Measurements from ENCODE around the gene MUCL3.
"Not testable (repeated sequence)": the region's sequence is repeated elsewhere in the genome, so short reads cannot be mapped to it uniquely, and the experiment has no call there.

The MUCL3 gene

GRCh38 chr6:30914076-30914853, 26.5 kb upstream of the MUCL3 start, which contains the start of gene VARS2:
Gene VARS2, plus strand, starts transcription at chr6:30914238. Its CDS starts 599 bp downstream, at chr6:30914837.
- DNase-seq = peak; percentile 90 to 92

DNA sequence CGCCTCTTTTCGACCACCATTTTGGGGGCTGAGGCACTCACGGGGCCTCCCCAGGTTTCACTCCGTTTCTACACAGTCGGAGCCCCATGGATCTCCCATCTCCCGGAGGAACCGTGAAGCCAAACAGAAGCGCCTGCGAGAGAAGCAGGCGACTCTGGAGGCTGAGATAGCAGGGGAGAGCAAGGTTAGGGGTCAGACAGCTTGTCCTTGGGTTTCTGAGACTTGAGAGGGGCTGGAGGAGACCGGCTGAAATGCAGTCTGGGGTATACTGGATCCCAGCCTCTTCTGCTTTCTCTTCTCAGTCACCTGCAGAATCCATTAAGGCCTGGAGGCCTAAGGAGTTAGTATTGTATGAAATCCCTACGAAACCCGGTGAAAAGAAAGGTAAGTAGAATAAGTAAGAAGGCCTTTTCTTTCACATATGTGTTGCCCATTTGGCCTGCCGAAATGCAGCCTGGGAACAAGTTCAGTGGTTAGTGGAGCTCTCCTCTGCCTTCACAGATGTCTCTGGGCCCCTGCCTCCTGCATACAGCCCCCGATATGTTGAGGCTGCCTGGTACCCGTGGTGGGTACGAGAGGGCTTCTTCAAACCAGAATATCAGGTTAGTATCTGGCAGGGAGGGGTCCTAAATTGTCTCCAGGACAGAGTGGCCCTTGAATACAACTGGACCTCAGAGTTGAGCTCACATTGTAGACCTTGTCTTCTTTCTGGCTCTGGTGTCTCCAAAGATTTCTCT, 25.8 kb upstream of the MUCL3 start:
- no peak for DNase-seq

DNA sequence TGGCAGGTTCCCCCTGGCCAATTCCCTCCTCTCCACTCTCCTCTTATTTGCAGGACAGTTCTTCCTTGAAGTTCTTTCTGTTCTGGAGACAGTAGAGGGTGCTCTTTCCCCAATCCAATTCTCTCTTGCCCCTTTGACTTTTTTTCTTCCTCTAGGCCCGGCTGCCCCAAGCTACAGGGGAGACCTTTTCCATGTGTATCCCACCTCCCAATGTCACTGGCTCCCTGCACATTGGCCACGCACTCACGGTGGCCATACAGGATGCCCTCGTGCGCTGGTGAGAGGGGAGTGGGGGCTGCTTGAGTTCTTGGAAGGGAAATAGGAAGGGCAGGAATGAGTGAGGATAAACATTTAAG, 25.2 kb upstream of the MUCL3 start:
- DNase-seq = peak in 1 of 2 donors; percentile 45

- no peak for DNase-seq
These were observed 23.7 kb upstream of the MUCL3 start for GRCh38 chr6:30917041-30917440.

DNA sequence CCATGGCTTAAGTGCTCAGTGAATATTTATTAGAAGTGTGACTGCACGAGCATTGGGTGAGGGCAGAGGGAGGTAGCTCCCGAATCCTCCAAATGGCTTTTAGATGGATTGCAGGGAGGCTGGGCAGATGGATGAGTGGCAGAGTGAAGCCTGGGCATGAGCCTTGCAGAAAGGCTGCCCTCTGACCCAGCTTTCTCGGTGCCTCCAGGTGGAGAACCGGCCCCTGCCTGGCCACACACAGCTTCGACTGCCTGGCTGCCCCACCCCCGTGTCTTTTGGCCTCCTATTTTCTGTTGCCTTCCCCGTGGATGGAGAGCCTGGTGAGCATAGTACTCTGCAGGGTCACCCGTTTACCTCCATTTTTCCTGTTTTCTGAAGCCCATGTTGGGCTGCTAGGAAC, 23.3 kb upstream of the MUCL3 start:
- no peak for DNase-seq

DNA sequence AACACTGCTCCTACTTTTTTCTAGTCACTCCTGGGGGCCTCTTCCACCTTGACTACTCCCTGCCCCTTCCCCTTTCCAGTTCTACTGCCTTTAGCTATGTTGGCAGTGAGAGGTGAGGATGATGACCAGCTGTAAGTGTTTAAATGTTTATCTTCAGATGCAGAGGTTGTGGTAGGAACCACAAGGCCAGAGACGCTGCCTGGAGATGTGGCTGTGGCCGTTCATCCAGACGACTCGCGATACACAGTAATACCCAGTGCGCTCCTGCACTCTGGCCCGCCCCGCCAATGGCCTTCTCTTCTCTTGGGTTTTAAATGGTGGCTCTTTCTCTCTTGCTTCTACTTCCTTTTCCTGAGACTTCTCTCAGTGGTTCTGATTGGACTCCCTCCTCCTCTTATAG, 22.1 kb upstream of the MUCL3 start:
- DNase-seq = no peak

GRCh38 chr6:30922447-30922852, 18.3 kb upstream of the MUCL3 start:
- no peak for DNase-seq

DNA sequence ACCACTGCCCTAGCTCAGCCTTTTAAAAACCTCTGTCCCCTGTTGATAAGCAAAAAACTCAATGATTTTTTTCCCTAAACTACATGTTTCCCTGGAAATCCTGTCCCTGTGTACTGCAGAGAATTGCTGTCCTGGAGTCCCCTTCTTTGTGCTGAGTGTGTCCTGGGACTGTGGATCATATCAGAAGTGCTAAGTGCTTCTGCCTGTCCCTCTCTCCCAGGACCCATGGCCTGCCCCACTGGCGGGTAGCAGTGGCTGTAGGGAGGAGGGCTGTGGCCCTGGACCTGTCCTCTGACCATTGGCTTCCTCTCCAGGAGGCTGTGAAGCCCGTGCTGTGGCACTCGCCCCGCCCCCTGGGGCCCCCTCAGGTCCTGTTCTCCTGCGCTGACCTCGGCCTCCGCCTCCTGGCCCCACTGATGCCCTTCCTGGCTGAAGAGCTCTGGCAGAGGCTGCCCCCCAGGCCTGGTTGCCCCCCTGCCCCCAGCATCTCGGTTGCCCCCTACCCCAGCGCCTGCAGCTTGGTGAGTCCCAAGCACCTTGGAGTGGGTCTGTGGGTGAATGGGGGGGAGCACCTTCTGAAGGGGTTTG, 16.6 kb upstream of the MUCL3 start:
- DNase-seq = not testable (repeated sequence)

- no peak for DNase-seq
These were observed 14.1 kb upstream of the MUCL3 start for GRCh38 chr6:30926644-30927043.

- DNase-seq = not testable (repeated sequence)
These were observed 13.7 kb upstream of the MUCL3 start for GRCh38 chr6:30927080-30927479.

DNA sequence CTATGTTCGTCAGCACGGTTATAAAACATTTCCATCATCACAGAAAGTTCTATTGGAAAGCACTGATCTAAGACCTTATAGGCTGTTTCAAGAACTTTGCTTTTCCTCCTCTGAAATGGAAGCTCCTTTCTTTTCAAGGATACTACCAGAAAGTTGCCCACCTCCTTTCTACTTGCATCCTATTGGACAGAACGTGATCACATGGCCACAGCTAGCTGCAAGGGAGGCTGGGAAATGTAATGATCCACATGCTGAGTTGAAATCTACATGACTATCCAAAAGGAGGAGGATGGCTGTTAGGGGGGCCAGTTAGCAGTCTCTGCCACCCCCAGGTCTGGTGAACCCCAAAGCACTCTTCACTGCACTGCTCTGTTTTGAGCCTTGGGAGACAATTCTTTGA, 12.1 kb upstream of the MUCL3 start:
- no peak for DNase-seq

GRCh38 chr6:30930506-30930905, 10.3 kb upstream of the MUCL3 start:
- no peak for DNase-seq

DNA sequence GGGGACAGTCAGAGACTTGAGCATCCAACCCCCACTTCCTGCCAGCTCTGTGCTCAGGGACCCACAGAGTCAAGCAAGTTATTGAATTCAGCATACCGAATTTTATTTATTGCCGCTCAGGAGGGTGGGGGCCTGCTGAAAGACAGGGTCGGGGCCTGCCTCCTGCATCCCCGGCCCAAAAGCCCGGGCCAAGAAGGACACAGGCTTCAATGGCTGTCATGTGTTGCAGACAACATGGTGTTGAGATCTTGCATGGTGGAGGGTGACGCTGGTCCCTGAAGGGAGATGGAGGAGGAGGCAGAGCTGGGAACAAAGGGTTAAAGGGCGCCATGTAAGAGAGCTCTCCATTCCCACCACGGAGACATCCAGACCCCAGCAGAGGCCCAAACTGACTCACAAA, 9.5 kb upstream of the MUCL3 start:
- DNase-seq = no peak

DNA sequence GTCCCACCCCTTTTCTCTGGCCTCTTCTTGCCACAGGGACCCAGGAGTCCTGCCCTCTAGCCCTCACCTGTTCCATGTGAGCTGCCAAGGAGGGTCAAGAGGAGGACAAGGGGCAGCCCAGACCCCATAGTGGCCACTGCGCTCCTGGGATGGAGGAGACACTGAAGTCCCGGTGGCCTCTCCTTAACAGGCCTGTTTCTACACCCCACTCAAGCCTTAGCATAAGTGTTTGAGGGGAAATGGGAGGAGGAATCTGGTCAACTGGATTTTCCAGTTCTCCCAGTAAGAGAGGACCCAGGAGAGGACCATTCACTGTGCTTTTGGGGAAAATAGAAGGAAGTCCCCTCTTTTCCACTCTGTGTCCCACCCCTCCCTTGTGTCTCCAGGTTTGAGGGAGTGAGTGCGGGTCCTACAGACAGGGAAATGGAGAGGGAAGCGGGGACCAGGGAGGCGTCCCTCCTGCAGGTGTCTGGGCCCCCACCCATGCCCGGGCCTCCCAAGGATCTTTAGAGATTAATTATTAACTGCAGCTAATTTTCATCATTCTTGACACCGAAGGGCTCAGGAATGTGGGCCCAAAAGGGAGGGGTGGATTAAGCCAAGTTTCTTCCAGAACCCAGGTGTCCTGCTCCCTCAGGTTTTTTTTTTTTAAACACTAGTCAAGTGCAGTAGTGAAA, 8.7 kb upstream of the MUCL3 start, which contains the start of gene SFTA2:
TSS of gene SFTA2 (minus strand) at position 202 of the 677 bp plus-strand sequence. CDS start at position 128, 74 bp downstream.
- no peak for DNase-seq

- DNase-seq = no peak
These were observed 8.0 kb upstream of the MUCL3 start for GRCh38 chr6:30932665-30933365.

DNA sequence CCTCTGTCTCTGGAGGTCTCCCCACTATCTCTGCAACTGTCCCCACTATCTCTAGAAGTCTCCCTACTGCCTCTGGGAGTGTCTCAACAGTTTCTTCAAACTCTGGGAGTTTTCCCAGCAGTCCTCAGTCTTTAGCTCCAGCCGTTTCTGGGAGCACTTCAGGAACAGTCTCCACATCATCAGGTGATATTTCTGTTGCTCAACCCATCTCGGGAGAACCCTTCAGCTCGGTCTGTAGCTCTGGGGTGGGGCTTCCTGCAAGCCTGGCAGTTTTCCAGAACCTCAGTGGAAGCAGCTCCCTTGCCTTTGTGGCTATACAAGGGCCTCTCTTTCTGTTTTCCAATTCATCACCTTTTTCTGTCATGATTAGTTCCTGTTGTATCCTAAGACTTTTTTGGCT, 5.8 kb upstream of the MUCL3 start:
- DNase-seq = no peak

- DNase-seq = no peak
These were observed 3.5 kb upstream of the MUCL3 start for GRCh38 chr6:30937265-30937664.

DNA sequence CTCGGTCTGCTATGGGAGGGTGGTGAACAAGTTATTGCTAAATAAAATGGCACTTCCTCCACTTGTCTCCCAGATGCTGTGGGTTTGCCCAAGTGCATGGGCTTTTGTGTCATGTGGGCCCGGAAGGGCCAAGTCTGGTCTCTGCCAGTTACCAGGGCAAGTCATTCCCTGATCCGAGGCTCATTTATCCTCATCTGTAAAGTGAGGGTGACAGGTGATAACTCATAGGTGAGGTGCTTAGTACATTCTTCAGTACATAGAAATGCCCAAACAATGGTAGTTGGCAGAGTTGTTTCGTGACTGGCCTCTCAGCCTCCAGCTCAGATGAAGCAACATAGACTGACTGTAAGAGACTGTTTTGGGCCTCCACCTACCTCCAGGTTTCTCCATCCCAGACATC, 2.0 kb upstream of the MUCL3 start:
- DNase-seq = no peak

DNA sequence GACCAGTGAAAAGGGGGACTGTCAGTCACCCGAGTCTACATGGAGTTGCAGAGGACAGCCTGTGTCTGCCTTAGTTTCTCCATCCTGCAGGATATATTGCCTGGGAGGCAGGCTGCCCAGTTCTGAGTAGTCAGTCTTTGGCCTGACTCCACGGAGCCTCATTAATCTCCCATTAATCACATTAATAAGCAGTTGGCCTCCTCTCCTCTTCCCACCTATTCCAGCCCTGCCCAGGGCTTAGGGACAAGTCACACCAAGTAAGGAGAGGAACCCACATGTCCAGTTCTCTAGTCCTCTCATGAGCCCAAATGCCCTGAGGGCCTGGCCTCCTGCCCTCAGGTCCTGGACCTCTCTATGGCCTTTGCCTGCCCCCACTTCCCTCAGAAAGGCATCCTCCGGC, 1.3 kb upstream of the MUCL3 start:
- no peak for DNase-seq

- no peak for DNase-seq
These were observed 1.7 kb downstream of the MUCL3 start for GRCh38 chr6:30942338-30943060.

DNA sequence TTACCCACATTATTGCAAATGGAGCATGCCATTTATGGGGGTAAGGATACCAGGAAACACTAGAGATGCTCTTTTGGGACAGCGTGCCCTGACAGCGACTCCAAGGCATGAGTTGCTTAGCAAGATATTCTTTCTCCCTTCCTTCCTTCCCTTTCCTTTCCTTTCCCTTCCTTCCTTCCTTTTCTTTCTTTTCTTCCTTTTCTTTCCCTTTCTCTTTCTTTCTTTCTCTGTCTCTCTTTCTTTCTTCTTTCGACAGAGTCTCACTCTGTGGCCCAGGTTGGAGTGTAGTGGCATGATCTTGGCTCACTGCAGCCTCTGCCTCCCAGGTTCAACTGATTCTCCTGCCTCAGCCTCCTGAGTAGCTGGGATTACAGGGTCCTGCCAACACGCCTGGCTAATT, 3.3 kb downstream of the MUCL3 start:
- no peak for DNase-seq

- no peak for DNase-seq
These were observed 4.5 kb downstream of the MUCL3 start for GRCh38 chr6:30945281-30945680.

All from CD4-positive, alpha-beta T cell treated with Interleukin-1 beta for 1 hour (primary cell).